WTC11 (cell line): ENCODE data around the gene PTPRG. TPM values are rescaled to one million over a fixed set of nuclear protein-coding genes. Genes with fewer than 3 reads are reported as not detected.
"Not testable (repeated sequence)": the region's sequence is repeated elsewhere in the genome, so short reads cannot be mapped to it uniquely, and the experiment has no call there.

Experiments used
- ATAC-seq: fragments of 200-7000 bp; cut with Tn5 transposase; 2 replicates; pipeline ENCODE4 v1.10.0; 2021; ENCODE audit warnings: mild to moderate bottlenecking, moderate library complexity
- CTCF ChIA-PET: fragments of 300-600 bp; sonication (Branson Sonifier 250); formaldehyde crosslinking; loops from one replicate; lab custom pipeline; 2021; ENCODE audit warnings: antibody characterized with exemption; lab: Charles Lee
- POLR2A ChIA-PET: fragments of 350-600 bp; sonication (Branson Sonifier 250); formaldehyde crosslinking; loops from one replicate; lab custom pipeline; 2021; ENCODE audit warnings: antibody characterized with exemption; lab: Charles Lee
- DNase-seq: peaks from one replicate; pipeline ENCODE4 v3.0.0; 2021; ENCODE audit warnings: low spot score
- H3K27ac Mint-ChIP-seq: 2 replicates; pipeline ENCODE4 v1.8.0; 2021; ENCODE audit warnings: mixed read lengths
- H3K27me3 Mint-ChIP-seq: 2 replicates; pipeline ENCODE4 v1.8.0; 2021; ENCODE audit warnings: low read depth, mild to moderate bottlenecking, moderate library complexity, mixed read lengths
- H3K36me3 Mint-ChIP-seq: 2 replicates; pipeline ENCODE4 v1.8.0; 2021; ENCODE audit warnings: mixed read lengths
- H3K4me1 Mint-ChIP-seq: 2 replicates; pipeline ENCODE4 v1.8.0; 2022; ENCODE audit warnings: mixed read lengths
- H3K4me3 Mint-ChIP-seq: 2 replicates; pipeline ENCODE4 v1.8.0; 2021; ENCODE audit warnings: mild to moderate bottlenecking, moderate library complexity, mixed read lengths
- H3K9me3 Mint-ChIP-seq: 2 replicates; pipeline ENCODE4 v1.8.0; 2021; ENCODE audit warnings: mixed read lengths
- AR ChIP-seq: fragments of 250-450 bp; sonication (Bioruptor Pico); IDR thresholded peaks from 2 replicates; pipeline ENCODE4 v1.9.0; 2021; ENCODE audit warnings: mild to moderate bottlenecking
- ATF3 ChIP-seq: sonication (generic); formaldehyde crosslinking; conservative IDR thresholded peaks from 2 replicates; pipeline ENCODE4 v1.8.1; 2022; ENCODE audit warnings: mild to moderate bottlenecking, missing genetic modification reagents
- ELF4 ChIP-seq: sonication (generic); formaldehyde crosslinking; IDR thresholded peaks from 2 replicates; pipeline ENCODE4 v1.8.1; 2022; ENCODE audit warnings: low read depth, mild to moderate bottlenecking, moderate library complexity, missing genetic modification reagents
- GTF2I ChIP-seq: fragments of 250-450 bp; sonication (Bioruptor Pico); conservative IDR thresholded peaks from 2 replicates; pipeline ENCODE4 v1.4.0; 2021; ENCODE audit warnings: mild to moderate bottlenecking
- JUN ChIP-seq: sonication (generic); formaldehyde crosslinking; IDR thresholded peaks from 2 replicates; pipeline ENCODE4 v1.8.0; 2023; ENCODE audit warnings: mild to moderate bottlenecking, missing genetic modification reagents
- NR1H2 ChIP-seq: sonication (generic); formaldehyde crosslinking; IDR thresholded peaks from 2 replicates; pipeline ENCODE4 v1.9.0; 2021; ENCODE audit warnings: mild to moderate bottlenecking, moderate library complexity, missing genetic modification reagents
- NR2C2 ChIP-seq: sonication (generic); formaldehyde crosslinking; IDR thresholded peaks from 2 replicates; pipeline ENCODE4 v1.8.0; 2022; ENCODE audit warnings: mild to moderate bottlenecking, missing genetic modification reagents
- NR3C1 ChIP-seq: sonication (generic); formaldehyde crosslinking; conservative IDR thresholded peaks from 2 replicates; pipeline ENCODE4 v1.8.1; 2023; ENCODE audit warnings: low read depth, mild to moderate bottlenecking, missing genetic modification reagents
- RORB ChIP-seq: fragments of 250-450 bp; sonication (Bioruptor Pico); IDR thresholded peaks from 2 replicates; pipeline ENCODE4 v1.9.0; 2021; ENCODE audit warnings: mild to moderate bottlenecking
- SOX15 ChIP-seq: fragments of 250-450 bp; sonication (Bioruptor Pico); IDR thresholded peaks from 2 replicates; pipeline ENCODE4 v1.9.0; 2021; ENCODE audit warnings: mild to moderate bottlenecking
- STAT6 ChIP-seq: sonication (generic); formaldehyde crosslinking; conservative IDR thresholded peaks from 2 replicates; pipeline ENCODE4 v1.8.1; 2023; ENCODE audit warnings: mild to moderate bottlenecking, low read depth, missing genetic modification reagents, moderate library complexity
- USF1 ChIP-seq: sonication (generic); formaldehyde crosslinking; IDR thresholded peaks from 2 replicates; pipeline ENCODE4 v1.8.0; 2022; ENCODE audit warnings: mild to moderate bottlenecking, missing genetic modification reagents
- ZBTB21 ChIP-seq: sonication (generic); formaldehyde crosslinking; IDR thresholded peaks from 2 replicates; pipeline ENCODE4 v1.8.1; 2023; ENCODE audit warnings: mild to moderate bottlenecking, missing genetic modification reagents, borderline replicate concordance
- ZNF138 ChIP-seq: sonication (generic); formaldehyde crosslinking; conservative IDR thresholded peaks from 2 replicates; pipeline ENCODE4 v1.8.1; 2022; ENCODE audit warnings: mild to moderate bottlenecking, moderate library complexity, missing genetic modification reagents
- ZNF416 ChIP-seq: fragments of 250-450 bp; sonication (Bioruptor Pico); IDR thresholded peaks from 2 replicates; pipeline ENCODE4 v1.9.0; 2021; ENCODE audit warnings: mild to moderate bottlenecking, inconsistent platforms
- ZNF425 ChIP-seq: fragments of 250-450 bp; sonication (Bioruptor Pico); conservative IDR thresholded peaks from 2 replicates; pipeline ENCODE4 v1.9.0; 2021; ENCODE audit warnings: mild to moderate bottlenecking
- ZSCAN18 ChIP-seq: fragments of 250-450 bp; sonication (Bioruptor Pico); IDR thresholded peaks from 2 replicates; pipeline ENCODE4 v2.1.2; 2022; ENCODE audit warnings: mild to moderate bottlenecking, moderate library complexity
- total RNA-seq: library from RNA; stranded (reverse); gene quantifications from 3 replicates; pipeline ENCODE4 v1.2.3, GENCODE V29; 2021

The PTPRG gene
- total RNA-seq, 1 experiment from 2014 or later: 106 TPM

- no peaks in the 10 kb centered on the region for H3K27me3 Mint-ChIP-seq
- DNase-seq (no peak), ATAC-seq (no peak)
- no peak overlapping the region for H3K4me3 Mint-ChIP-seq
- TF ChIP-seq SOX15 (CRISPR knock-in tag) (no peak), ZNF416 (CRISPR knock-in tag) (peak; percentile 94), ELF4 (CRISPR knock-in tag) (no peak), USF1 (CRISPR knock-in tag) (no peak), ZBTB21 (CRISPR knock-in tag) (no peak), RORB (CRISPR knock-in tag) (no peak)
- ChIA-PET POLR2A (no interaction called here), CTCF (no interaction called here)
- peaks cover 80% of the 10 kb centered on the region for H3K4me1 Mint-ChIP-seq
- peak overlapping the region; percentile 67 for H3K27ac Mint-ChIP-seq
- H3K36me3 Mint-ChIP-seq: peaks cover 23% of the 10 kb centered on the region
- H3K9me3 Mint-ChIP-seq: peaks cover 19% of the 10 kb centered on the region
Measured at GRCh38 chr3:61707492-61707891, 146.1 kb downstream of the PTPRG start.

- ATAC-seq, DNase-seq, H3K27me3 Mint-ChIP-seq, H3K4me3 Mint-ChIP-seq, POLR2A ChIA-PET: not testable (repeated sequence)
- H3K36me3 Mint-ChIP-seq: peaks cover 23% of the 10 kb centered on the region
- H3K4me1 Mint-ChIP-seq: peaks cover 73% of the 10 kb centered on the region
- CTCF ChIA-PET: interaction anchor here (0.6 kb wide), 1 partner anchor 967 kb away, joined by 7 read pairs; no protein-coding TSS in a partner anchor
- H3K27ac Mint-ChIP-seq: peak overlapping the region; percentile 60; the same call in 1 of the 2 replicates
- peaks cover 22% of the 10 kb centered on the region for H3K9me3 Mint-ChIP-seq
Measured at GRCh38 chr3:61710920-61711319, 149.5 kb downstream of the PTPRG start.

- Mint-ChIP-seq H3K36me3 (peaks cover 11% of the 10 kb centered on the region), H3K27ac (peak overlapping the region; percentile 62; the same call in 1 of the 2 replicates), H3K27me3 (no peaks in the 10 kb centered on the region), H3K4me1 (peaks cover 73% of the 10 kb centered on the region), H3K4me3 (no peak overlapping the region), H3K9me3 (peaks cover 17% of the 10 kb centered on the region)
- ChIA-PET POLR2A (interaction anchor here (1.0 kb wide), 1 partner anchor 9 kb away, joined by 3 read pairs; no protein-coding TSS in a partner anchor), CTCF (no interaction called here)
- DNase-seq (no peak), ATAC-seq (no peak)
- TF ChIP-seq NR1H2 (no peak), GTF2I (CRISPR knock-in tag) (peak; percentile 67; the same call in 1 of the 2 replicates)
Measured at GRCh38 chr3:61714225-61714624, 152.9 kb downstream of the PTPRG start.

GRCh38 chr3:61715886-61716527 lies 154.6 kb downstream of the PTPRG start:
- POLR2A ChIA-PET: interaction anchor here (0.5 kb wide), 1 partner anchor 154 kb away, joined by 3 read pairs; no protein-coding TSS in a partner anchor
- Mint-ChIP-seq H3K9me3 (peaks cover 9% of the 10 kb centered on the region), H3K27me3 (no peaks in the 10 kb centered on the region), H3K27ac (peak overlapping the region; percentile 11), H3K36me3 (peaks cover 8% of the 10 kb centered on the region), H3K4me3 (no peak overlapping the region), H3K4me1 (peaks cover 75% of the 10 kb centered on the region)
- DNase-seq (no peak), ATAC-seq (no peak)
- TF ChIP-seq ZNF425 (CRISPR knock-in tag): no peak
- TF ChIP-seq STAT6 (CRISPR knock-in tag): no peak
- TF ChIP-seq ZSCAN18 (CRISPR knock-in tag): no peak
- no peak for TF ChIP-seq ELF4 (CRISPR knock-in tag)
- no peak for TF ChIP-seq JUN (CRISPR knock-in tag)
- no peak for TF ChIP-seq AR (CRISPR knock-in tag)
- TF ChIP-seq NR3C1 (CRISPR knock-in tag): no peak
- TF ChIP-seq NR2C2 (CRISPR knock-in tag): no peak
- TF ChIP-seq ZNF138 (CRISPR knock-in tag): no peak
- no peak for TF ChIP-seq ATF3
- CTCF ChIA-PET: no interaction called here
